ENCODE data around the gene CDKL4.
A peak's percentile ranks its signal among the peaks of the same experiment; 100 is the strongest.
"Not testable (repeated sequence)": the region's sequence is repeated elsewhere in the genome, so short reads cannot be mapped to it uniquely, and the experiment has no call there.

CDKL4 gene

GRCh38 chr2:39175026-39175812, 68.6 kb downstream of the CDKL4 start:
- Histone ChIP-seq H3K9me3 (ENCODE audit: control insufficient read depth, low read length) (no peaks in the 10 kb centered on the region), H3K9ac (ENCODE audit: low read length) (no peak overlapping the region), H3K27me3 (replicated peaks; ENCODE audit: control insufficient read depth, insufficient read depth, low read length) (no peaks in the 10 kb centered on the region), H3K4me3 (ENCODE audit: low read length) (no peak overlapping the region), H3K4me1 (ENCODE audit: control insufficient read depth, insufficient read depth, low read length) (peaks cover 3% of the 10 kb centered on the region), H3K36me3 (ENCODE audit: control insufficient read depth, insufficient read depth, low read length, severe bottlenecking) (peaks cover 11% of the 10 kb centered on the region)
- peak; percentile 29 for DNase-seq (ENCODE audit: low read depth)

- Histone ChIP-seq H3K27me3 (replicated peaks; ENCODE audit: control insufficient read depth, insufficient read depth, low read length) (no peaks in the 10 kb centered on the region), H3K9ac (ENCODE audit: low read length) (no peak overlapping the region), H3K4me1 (ENCODE audit: control insufficient read depth, insufficient read depth, low read length) (peaks cover 3% of the 10 kb centered on the region), H3K4me3 (ENCODE audit: low read length) (no peak overlapping the region), H3K36me3 (ENCODE audit: control insufficient read depth, insufficient read depth, low read length, severe bottlenecking) (peaks cover 11% of the 10 kb centered on the region), H3K9me3 (ENCODE audit: control insufficient read depth, low read length) (no peaks in the 10 kb centered on the region)
- DNase-seq (ENCODE audit: low read depth): no peak
Observed at GRCh38 chr2:39174022-39174421, 69.7 kb downstream of the CDKL4 start.

- DNase-seq (ENCODE audit: low read depth); H3K27me3 ChIP-seq (replicated peaks; ENCODE audit: control insufficient read depth, insufficient read depth, low read length); H3K4me1 ChIP-seq (ENCODE audit: control insufficient read depth, insufficient read depth, low read length); H3K9ac ChIP-seq (ENCODE audit: low read length); H3K4me3 ChIP-seq (ENCODE audit: low read length); H3K9me3 ChIP-seq (ENCODE audit: control insufficient read depth, low read length); H3K36me3 ChIP-seq (ENCODE audit: control insufficient read depth, insufficient read depth, low read length, severe bottlenecking): not testable (repeated sequence)
Observed at GRCh38 chr2:39172047-39172706, 71.6 kb downstream of the CDKL4 start.

GRCh38 chr2:39171621-39172020, 72.1 kb downstream of the CDKL4 start:
- no peak overlapping the region for H3K4me3 ChIP-seq (ENCODE audit: low read length)
- no peaks in the 10 kb centered on the region for H3K9me3 ChIP-seq (ENCODE audit: control insufficient read depth, low read length)
- no peak for DNase-seq (ENCODE audit: low read depth)
- H3K27me3 ChIP-seq (replicated peaks; ENCODE audit: control insufficient read depth, insufficient read depth, low read length): no peaks in the 10 kb centered on the region
- H3K4me1 ChIP-seq (ENCODE audit: control insufficient read depth, insufficient read depth, low read length): peaks cover 3% of the 10 kb centered on the region
- H3K36me3 ChIP-seq (ENCODE audit: control insufficient read depth, insufficient read depth, low read length, severe bottlenecking): no peaks in the 10 kb centered on the region
- no peak overlapping the region for H3K9ac ChIP-seq (ENCODE audit: low read length)

- no peak for DNase-seq (ENCODE audit: low read depth)
- Histone ChIP-seq H3K36me3 (ENCODE audit: control insufficient read depth, insufficient read depth, low read length, severe bottlenecking) (no peaks in the 10 kb centered on the region), H3K4me3 (ENCODE audit: low read length) (no peak overlapping the region), H3K9ac (ENCODE audit: low read length) (peak overlapping the region; percentile 56), H3K9me3 (ENCODE audit: control insufficient read depth, low read length) (no peaks in the 10 kb centered on the region), H3K27me3 (replicated peaks; ENCODE audit: control insufficient read depth, insufficient read depth, low read length) (no peaks in the 10 kb centered on the region), H3K4me1 (ENCODE audit: control insufficient read depth, insufficient read depth, low read length) (peaks cover 45% of the 10 kb centered on the region)
Observed at GRCh38 chr2:39164089-39164488, 79.7 kb downstream of the CDKL4 start.

- Histone ChIP-seq H3K36me3 (ENCODE audit: control insufficient read depth, insufficient read depth, low read length, severe bottlenecking) (no peaks in the 10 kb centered on the region), H3K4me1 (ENCODE audit: control insufficient read depth, insufficient read depth, low read length) (peaks cover 69% of the 10 kb centered on the region), H3K9me3 (ENCODE audit: control insufficient read depth, low read length) (no peaks in the 10 kb centered on the region)
Observed at GRCh38 chr2:39160982-39161381, 82.8 kb downstream of the CDKL4 start.

GRCh38 chr2:39159283-39159682, 84.5 kb downstream of the CDKL4 start:
- H3K4me1 ChIP-seq (ENCODE audit: control insufficient read depth, insufficient read depth, low read length): peaks cover 78% of the 10 kb centered on the region
- DNase-seq (ENCODE audit: low read depth): no peak
- H3K36me3 ChIP-seq (ENCODE audit: control insufficient read depth, insufficient read depth, low read length, severe bottlenecking): no peaks in the 10 kb centered on the region
- H3K9ac ChIP-seq (ENCODE audit: low read length): peak overlapping the region; percentile 88
- no peaks in the 10 kb centered on the region for H3K9me3 ChIP-seq (ENCODE audit: control insufficient read depth, low read length)
- no peak overlapping the region for H3K4me3 ChIP-seq (ENCODE audit: low read length)
- H3K27me3 ChIP-seq (replicated peaks; ENCODE audit: control insufficient read depth, insufficient read depth, low read length): no peaks in the 10 kb centered on the region

More at GRCh38 chr2:39160982-39161381, 82.8 kb downstream of the CDKL4 start:
- peak overlapping the region; percentile 88 for H3K9ac ChIP-seq (ENCODE audit: low read length)
- H3K27me3 ChIP-seq (replicated peaks; ENCODE audit: control insufficient read depth, insufficient read depth, low read length): no peaks in the 10 kb centered on the region
- DNase-seq (ENCODE audit: low read depth): peak; percentile 82
- H3K4me3 ChIP-seq (ENCODE audit: low read length): peak overlapping the region; percentile 72

GRCh38 chr2:39158351-39158750, 85.4 kb downstream of the CDKL4 start:
- no peak for DNase-seq (ENCODE audit: low read depth)
- peaks cover 83% of the 10 kb centered on the region for H3K4me1 ChIP-seq (ENCODE audit: control insufficient read depth, insufficient read depth, low read length)
- H3K36me3 ChIP-seq (ENCODE audit: control insufficient read depth, insufficient read depth, low read length, severe bottlenecking): no peaks in the 10 kb centered on the region
- H3K9me3 ChIP-seq (ENCODE audit: control insufficient read depth, low read length): no peaks in the 10 kb centered on the region
- no peaks in the 10 kb centered on the region for H3K27me3 ChIP-seq (replicated peaks; ENCODE audit: control insufficient read depth, insufficient read depth, low read length)
- H3K4me3 ChIP-seq (ENCODE audit: low read length): peak overlapping the region; percentile 27
- H3K9ac ChIP-seq (ENCODE audit: low read length): peak overlapping the region; percentile 88

- H3K36me3 ChIP-seq (ENCODE audit: control insufficient read depth, insufficient read depth, low read length, severe bottlenecking): no peaks in the 10 kb centered on the region
- H3K27me3 ChIP-seq (replicated peaks; ENCODE audit: control insufficient read depth, insufficient read depth, low read length): no peaks in the 10 kb centered on the region
Observed at GRCh38 chr2:39156846-39157245, 86.9 kb downstream of the CDKL4 start.

GRCh38 chr2:39156107-39156506, 87.7 kb downstream of the CDKL4 start:
- peaks cover 89% of the 10 kb centered on the region for H3K4me1 ChIP-seq (ENCODE audit: control insufficient read depth, insufficient read depth, low read length)
- H3K27me3 ChIP-seq (replicated peaks; ENCODE audit: control insufficient read depth, insufficient read depth, low read length): no peaks in the 10 kb centered on the region
- peak; percentile 87 for DNase-seq (ENCODE audit: low read depth)
- H3K4me3 ChIP-seq (ENCODE audit: low read length): no peak overlapping the region
- H3K36me3 ChIP-seq (ENCODE audit: control insufficient read depth, insufficient read depth, low read length, severe bottlenecking): no peaks in the 10 kb centered on the region
- H3K9me3 ChIP-seq (ENCODE audit: control insufficient read depth, low read length): no peaks in the 10 kb centered on the region
- peak overlapping the region; percentile 90 for H3K9ac ChIP-seq (ENCODE audit: low read length)

More at GRCh38 chr2:39156846-39157245, 86.9 kb downstream of the CDKL4 start:
- no peak for DNase-seq (ENCODE audit: low read depth)
- H3K9me3 ChIP-seq (ENCODE audit: control insufficient read depth, low read length): no peaks in the 10 kb centered on the region
- peak overlapping the region; percentile 88 for H3K9ac ChIP-seq (ENCODE audit: low read length)
- peaks cover 90% of the 10 kb centered on the region for H3K4me1 ChIP-seq (ENCODE audit: control insufficient read depth, insufficient read depth, low read length)
- H3K4me3 ChIP-seq (ENCODE audit: low read length): no peak overlapping the region

- Histone ChIP-seq H3K4me1 (ENCODE audit: control insufficient read depth, insufficient read depth, low read length) (peaks cover 88% of the 10 kb centered on the region), H3K9ac (ENCODE audit: low read length) (peak overlapping the region; percentile 90)
- not testable (repeated sequence) for H3K4me3 ChIP-seq (ENCODE audit: low read length); H3K36me3 ChIP-seq (ENCODE audit: control insufficient read depth, insufficient read depth, low read length, severe bottlenecking); DNase-seq (ENCODE audit: low read depth); H3K27me3 ChIP-seq (replicated peaks; ENCODE audit: control insufficient read depth, insufficient read depth, low read length); H3K9me3 ChIP-seq (ENCODE audit: control insufficient read depth, low read length)
Observed at GRCh38 chr2:39155573-39155972, 88.2 kb downstream of the CDKL4 start.
